NT2/D1 (cell line): ENCODE measurements around the gene MOB3B.

ENCODE experiments used
- SUZ12 ChIP-seq: IDR thresholded peaks from 2 replicates; pipeline ENCODE4 v1.6.1; 2011; ENCODE audit not compliant: insufficient read length, insufficient read depth; ENCODE audit errors: extremely low read depth
- ZNF274 ChIP-seq: IDR thresholded peaks from 2 replicates; pipeline ENCODE4 v1.6.1; 2011; ENCODE audit warnings: mild to moderate bottlenecking, low read depth, low read length

DNA sequence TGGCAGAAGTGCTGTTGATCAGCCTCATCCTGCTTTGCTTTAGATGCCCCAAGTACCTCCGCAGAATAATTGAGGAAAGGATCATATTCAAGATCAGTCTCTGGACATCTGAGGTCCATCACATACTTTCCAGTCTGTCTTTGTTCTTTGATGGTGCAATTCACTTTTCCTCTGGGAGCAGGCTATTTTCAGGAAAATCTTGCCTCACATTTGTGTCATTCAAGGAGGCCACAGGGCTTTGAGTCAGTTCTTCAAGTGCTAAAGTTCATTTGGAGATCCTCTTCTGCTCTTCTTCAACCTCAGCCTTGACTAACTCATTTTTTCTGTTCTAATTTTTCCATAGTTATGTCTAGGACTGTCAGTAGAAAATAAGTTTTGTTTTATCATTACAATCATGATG, 251.2 kb downstream of the MOB3B start:
- TF ChIP-seq ZNF274: no peak
- TF ChIP-seq SUZ12: no peak
